ENCODE data around the gene TFCP2.
A peak's percentile ranks its signal among the peaks of the same experiment; 100 is the strongest.
"Not testable (repeated sequence)": the region's sequence is repeated elsewhere in the genome, so short reads cannot be mapped to it uniquely, and the experiment has no call there.

The TFCP2 gene

GRCh38 chr12:51172515-51173431, at the start of gene TFCP2:
Gene TFCP2 (minus strand): TSS chr12:51173135. CDS start chr12:51172422, 713 bp downstream.
- DNase-seq (ENCODE audit: low read depth, low spot score), result peak; percentile 88

- DNase-seq (ENCODE audit: low read depth, low spot score), result no peak
Measured at GRCh38 chr12:51222461-51222860, 49.5 kb upstream of the TFCP2 start.

- not testable (repeated sequence) for DNase-seq (ENCODE audit: low read depth, low spot score)
Measured at GRCh38 chr12:51219857-51220256, 46.9 kb upstream of the TFCP2 start.

GRCh38 chr12:51219322-51219721, 46.4 kb upstream of the TFCP2 start:
- no peak for DNase-seq (ENCODE audit: low read depth, low spot score)

- no peak for DNase-seq (ENCODE audit: low read depth, low spot score)
Measured at GRCh38 chr12:51218607-51219161, 45.7 kb upstream of the TFCP2 start.

GRCh38 chr12:51217968-51218606, 45.2 kb upstream of the TFCP2 start, which contains the start of gene POU6F1:
Gene POU6F1 (minus strand): TSS chr12:51218062. CDS start chr12:51206836, 11,226 bp downstream.
- peak; percentile 37 for DNase-seq (ENCODE audit: low read depth, low spot score)

- peak; percentile 6 for DNase-seq (ENCODE audit: low read depth, low spot score)
Measured at GRCh38 chr12:51217133-51217967, 44.4 kb upstream of the TFCP2 start.

- no peak for DNase-seq (ENCODE audit: low read depth, low spot score)
Measured at GRCh38 chr12:51216642-51217041, 43.7 kb upstream of the TFCP2 start.

GRCh38 chr12:51214895-51215294, 42.0 kb upstream of the TFCP2 start:
- DNase-seq (ENCODE audit: low read depth, low spot score), result no peak

- no peak for DNase-seq (ENCODE audit: low read depth, low spot score)
Measured at GRCh38 chr12:51210690-51211395, 37.9 kb upstream of the TFCP2 start.

GRCh38 chr12:51209259-51209658, 36.3 kb upstream of the TFCP2 start:
- no peak for DNase-seq (ENCODE audit: low read depth, low spot score)

GRCh38 chr12:51208016-51208660, 35.2 kb upstream of the TFCP2 start:
- DNase-seq (ENCODE audit: low read depth, low spot score), result no peak

GRCh38 chr12:51205350-51205749, 32.4 kb upstream of the TFCP2 start:
- no peak for DNase-seq (ENCODE audit: low read depth, low spot score)

GRCh38 chr12:51202718-51203117, 29.8 kb upstream of the TFCP2 start:
- no peak for DNase-seq (ENCODE audit: low read depth, low spot score)

- DNase-seq (ENCODE audit: low read depth, low spot score), result no peak
Measured at GRCh38 chr12:51200806-51201205, 27.9 kb upstream of the TFCP2 start.

GRCh38 chr12:51200156-51200555, 27.2 kb upstream of the TFCP2 start:
- DNase-seq (ENCODE audit: low read depth, low spot score), result no peak

- DNase-seq (ENCODE audit: low read depth, low spot score), result no peak
Measured at GRCh38 chr12:51199366-51199945, 26.5 kb upstream of the TFCP2 start.

GRCh38 chr12:51198568-51199365, 25.8 kb upstream of the TFCP2 start:
- DNase-seq (ENCODE audit: low read depth, low spot score), result no peak

Measured in activated CD4-positive, CD25-positive, alpha-beta regulatory T cell treated with anti-CD3 and anti-CD28 coated beads, Interleukin-2, amount 50 U/mL, for 16 hours (primary cell).